Ovary (tissue), 3 donors: ENCODE results near the gene PIGX.

ENCODE experiments used
- CTCF ChIP-seq, 3 donors: fragments of 450-650 bp in 2 of 3; fragments of 200-600 bp in 1 of 3; IDR thresholded peaks; one replicate each; pipeline versions ENCODE4 v1.5.1 to v1.8.0; 2016 to 2022; ENCODE audit warnings: antibody characterized with exemption in 3 of 3, mild to moderate bottlenecking in 1 of 3
- EP300 ChIP-seq: sonication (generic); formaldehyde crosslinking; IDR thresholded peaks from one replicate; pipeline ENCODE4 v1.6.1; 2017; ENCODE audit warnings: antibody characterized with exemption
- POLR2A ChIP-seq: fragments of 450-650 bp; IDR thresholded peaks from one replicate; pipeline ENCODE4 v1.6.1; 2017; ENCODE audit warnings: antibody characterized with exemption, mild to moderate bottlenecking, moderate library complexity
- donor health status: DM: no; HTN: no; CAD: no.

DNA sequence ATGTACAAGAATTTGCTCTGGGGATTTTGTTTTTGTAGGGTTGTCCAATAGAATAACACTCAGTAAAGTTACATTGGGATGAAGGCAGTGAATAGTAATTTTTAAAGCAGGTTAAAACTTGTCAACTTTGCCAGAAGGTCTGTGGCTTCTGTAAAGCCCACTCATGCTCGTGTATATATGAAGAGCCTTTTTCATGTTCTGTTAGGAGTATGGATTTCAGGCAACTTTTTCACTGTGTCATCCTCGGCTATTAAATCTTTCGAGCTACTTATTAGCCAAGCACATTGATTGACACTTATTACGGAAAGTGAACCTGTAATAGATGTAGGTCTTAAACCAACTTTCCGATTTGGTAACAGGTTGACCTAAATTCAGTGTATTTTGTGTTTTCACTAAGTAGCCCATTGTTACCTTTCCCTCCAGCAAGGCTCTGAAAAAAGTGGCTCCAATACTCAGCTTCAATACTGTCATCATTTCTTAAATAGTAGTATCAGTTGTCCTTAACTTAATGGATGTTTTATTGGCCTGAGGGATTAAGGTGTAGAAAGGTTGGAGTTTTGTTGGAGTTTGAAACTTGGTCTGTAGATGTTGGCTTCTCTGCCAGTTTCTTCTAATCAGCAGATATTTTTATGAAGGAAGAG lies 29.2 kb downstream of the PIGX start:
- TF ChIP-seq CTCF (IDR thresholded peaks at IDR 0.05): no peak
- no peak for TF ChIP-seq POLR2A
- TF ChIP-seq EP300: no peak
